Measurements from ENCODE around the gene KANK3. TPM values are rescaled to one million over a fixed set of nuclear protein-coding genes. Genes with fewer than 3 reads are reported as not detected.

The KANK3 gene
- total RNA-seq, 1 experiment from 2014 or later = 7.7 TPM

DNA sequence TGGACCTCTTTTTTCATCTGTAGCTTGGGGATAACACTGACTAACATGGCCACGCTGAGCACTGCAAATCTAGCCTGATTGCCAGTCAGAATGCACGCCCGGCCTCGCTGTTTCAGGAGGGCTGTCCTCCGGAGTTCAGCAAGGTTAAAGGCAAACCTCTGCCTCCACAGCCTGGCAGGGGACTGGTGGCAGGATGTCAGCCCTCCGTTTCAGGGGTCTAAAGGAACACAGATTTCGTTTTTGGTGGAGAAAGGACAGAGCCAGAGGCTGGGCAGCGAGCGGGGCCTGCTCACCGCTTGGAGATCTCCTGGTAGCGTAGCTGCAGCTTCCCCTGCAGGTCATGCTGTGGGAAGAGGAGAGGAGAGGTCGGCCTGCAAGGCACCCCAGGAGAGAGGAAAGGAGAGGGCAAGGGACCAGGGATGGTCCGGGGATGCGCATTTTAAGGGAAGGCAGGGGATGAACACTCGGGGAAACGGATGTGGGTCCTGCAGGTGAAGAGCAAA lies 22.4 kb downstream of the KANK3 start:
- Histone ChIP-seq H3K18ac (ENCODE audit: insufficient read length, low read depth, low read length) (peak overlapping the region; percentile 66), H3T11ph (ENCODE audit: low read length) (no peak overlapping the region), H3K4me2 (ENCODE audit: insufficient read depth, insufficient read length, low read length) (peak overlapping the region; percentile 96), H4K5ac (ENCODE audit: insufficient read length, low read depth, low read length) (peak overlapping the region; percentile 41), H2BK12ac (ENCODE audit: insufficient read length, low read depth, low read length) (peak overlapping the region; percentile 55), H3K23me2 (ENCODE audit: insufficient read length, low read depth, low read length, poor library complexity, severe bottlenecking) (peaks cover 6% of the 10 kb centered on the region), H2BK5ac (ENCODE audit: insufficient read length, low read length) (peak overlapping the region; percentile 32), H3K4ac (ENCODE audit: low read depth, low read length) (peak overlapping the region; percentile 87), H3K23ac (ENCODE audit: insufficient read length, low read depth, low read length) (no peak overlapping the region), H2BK20ac (ENCODE audit: low read depth, low read length, poor library complexity, severe bottlenecking) (no peak overlapping the region), H3K9ac (ENCODE audit: extremely low read depth, insufficient read length, low read length) (peak overlapping the region; percentile 97), H4K8ac (replicated peaks; ENCODE audit: insufficient read length, low read depth, low read length) (peak overlapping the region; percentile 43), H2BK120ac (ENCODE audit: low read depth, low read length, poor library complexity, severe bottlenecking) (no peak overlapping the region), H3K14ac (ENCODE audit: insufficient read depth, low read length) (peak overlapping the region; percentile 91), H3K56ac (ENCODE audit: insufficient read length, low read depth, low read length) (peak overlapping the region; percentile 19), H2BK15ac (ENCODE audit: low read depth, low read length) (no peak overlapping the region), H3K4me1 (ENCODE audit: insufficient read depth, low read length) (no peaks in the 10 kb centered on the region; the same call in 1 of the 2 replicates), H3K27me3 (ENCODE audit: insufficient read depth, low read length) (no peaks in the 10 kb centered on the region), H4K20me1 (ENCODE audit: control insufficient read depth, insufficient read depth, insufficient read length) (no peaks in the 10 kb centered on the region), H2AK5ac (ENCODE audit: insufficient read length, low read length) (no peak overlapping the region), H3K79me1 (ENCODE audit: insufficient read depth, low read depth, low read length, poor library complexity, severe bottlenecking) (no peaks in the 10 kb centered on the region), H3K79me2 (ENCODE audit: insufficient read depth, low read length) (peaks cover 5% of the 10 kb centered on the region; the same call in 1 of the 2 replicates), H4K91ac (ENCODE audit: insufficient read length, low read depth, low read length) (peak overlapping the region; percentile 55), H2AFZ (ENCODE audit: low read length) (no peak overlapping the region), H3K9me3 (ENCODE audit: control insufficient read depth, low read depth, low read length) (no peaks in the 10 kb centered on the region), H3K27ac (ENCODE audit: insufficient read length, low read depth, low read length) (peak overlapping the region; percentile 35)
- peak overlapping the region; percentile 98 to 100 (median 99) for H3K27ac Mint-ChIP-seq
- DNase-seq = no peak
- no CpG with 5 or more reads among the region's 16 CpGs for WGBS (ENCODE audit: extremely low coverage, insufficient read length, low lambda C conversion rate)
- peaks cover 19 to 29% of the 10 kb centered on the region in 2 experiments for H3K4me1 Mint-ChIP-seq
- TF ChIP-seq, protein P1, sequence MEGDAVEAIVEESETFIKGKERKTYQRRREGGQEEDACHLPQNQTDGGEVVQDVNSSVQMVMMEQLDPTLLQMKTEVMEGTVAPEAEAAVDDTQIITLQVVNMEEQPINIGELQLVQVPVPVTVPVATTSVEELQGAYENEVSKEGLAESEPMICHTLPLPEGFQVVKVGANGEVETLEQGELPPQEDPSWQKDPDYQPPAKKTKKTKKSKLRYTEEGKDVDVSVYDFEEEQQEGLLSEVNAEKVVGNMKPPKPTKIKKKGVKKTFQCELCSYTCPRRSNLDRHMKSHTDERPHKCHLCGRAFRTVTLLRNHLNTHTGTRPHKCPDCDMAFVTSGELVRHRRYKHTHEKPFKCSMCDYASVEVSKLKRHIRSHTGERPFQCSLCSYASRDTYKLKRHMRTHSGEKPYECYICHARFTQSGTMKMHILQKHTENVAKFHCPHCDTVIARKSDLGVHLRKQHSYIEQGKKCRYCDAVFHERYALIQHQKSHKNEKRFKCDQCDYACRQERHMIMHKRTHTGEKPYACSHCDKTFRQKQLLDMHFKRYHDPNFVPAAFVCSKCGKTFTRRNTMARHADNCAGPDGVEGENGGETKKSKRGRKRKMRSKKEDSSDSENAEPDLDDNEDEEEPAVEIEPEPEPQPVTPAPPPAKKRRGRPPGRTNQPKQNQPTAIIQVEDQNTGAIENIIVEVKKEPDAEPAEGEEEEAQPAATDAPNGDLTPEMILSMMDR (conservative IDR thresholded peaks at IDR 0.05) = no peak
- no peaks in the 10 kb centered on the region; the same call in 1 of the 2 replicates for H3K27me3 Mint-ChIP-seq (ENCODE audit: low read depth)
- H3K4me3 Mint-ChIP-seq = peak overlapping the region; percentile 96 to 98
- no peaks in the 10 kb centered on the region; a peak in 2 of 5 replicates for H3K9me3 Mint-ChIP-seq
- peaks cover 16 to 41% (median 31%) of the 10 kb centered on the region in 3 experiments for H3K36me3 Mint-ChIP-seq (ENCODE audit: insufficient read depth in 1 of 3, low read depth in 3 of 3)
